Measurements from ENCODE around the gene CHRM2. TPM values are rescaled to one million over a fixed set of nuclear protein-coding genes. Genes with fewer than 3 reads are reported as not detected.

The CHRM2 gene
- total RNA-seq, 4 donors from 2014 or later = 0.49 to 5.6 TPM; not detected in 2

- no peaks in the 10 kb centered on the region for H3K27me3 ChIP-seq
- TF ChIP-seq CTCF (IDR thresholded peaks at IDR 0.05) = no peak
- DNase-seq = no peak
- H3K36me3 ChIP-seq = no peaks in the 10 kb centered on the region
- no peaks in the 10 kb centered on the region for H3K4me1 ChIP-seq
- intact Hi-C loops (cut with DNase I; ENCODE audit: low total_unique reads) = no loop called here
- H3K27ac ChIP-seq = no peak overlapping the region
- H3K4me3 ChIP-seq = no peak overlapping the region
- H3K9me3 ChIP-seq = no peaks in the 10 kb centered on the region
Measured at GRCh38 chr7:137015015-137015414, 146.6 kb downstream of the CHRM2 start.

GRCh38 chr7:137017221-137017620 lies 148.8 kb downstream of the CHRM2 start:
- Histone ChIP-seq H3K27me3 (no peaks in the 10 kb centered on the region), H3K9me3 (no peaks in the 10 kb centered on the region), H3K27ac (no peak overlapping the region), H3K4me3 (no peak overlapping the region), H3K36me3 (no peaks in the 10 kb centered on the region), H3K4me1 (no peaks in the 10 kb centered on the region)
- TF ChIP-seq POLR2A (IDR thresholded peaks at IDR 0.05) (no peak), CTCF (IDR thresholded peaks at IDR 0.05) (no peak)
- no peak for DNase-seq
- intact Hi-C loops (cut with DNase I; ENCODE audit: low total_unique reads) = no loop called here

GRCh38 chr7:137018468-137018867 lies 150.0 kb downstream of the CHRM2 start:
- no peak overlapping the region for H3K4me3 ChIP-seq
- no peak for TF ChIP-seq CTCF (IDR thresholded peaks at IDR 0.05)
- H3K27me3 ChIP-seq = no peaks in the 10 kb centered on the region
- H3K4me1 ChIP-seq = no peaks in the 10 kb centered on the region
- H3K9me3 ChIP-seq = no peaks in the 10 kb centered on the region
- DNase-seq = no peak
- H3K36me3 ChIP-seq = no peaks in the 10 kb centered on the region
- no peak overlapping the region for H3K27ac ChIP-seq
- intact Hi-C loops (cut with DNase I; ENCODE audit: low total_unique reads) = no loop called here

- H3K36me3 ChIP-seq = no peaks in the 10 kb centered on the region
- H3K27ac ChIP-seq = no peak overlapping the region
- intact Hi-C loops (cut with DNase I; ENCODE audit: low total_unique reads) = no loop called here
- H3K27me3 ChIP-seq = no peaks in the 10 kb centered on the region
- no peak for TF ChIP-seq CTCF (IDR thresholded peaks at IDR 0.05)
- TF ChIP-seq POLR2A (IDR thresholded peaks at IDR 0.05) = no peak
- DNase-seq = no peak
- no peaks in the 10 kb centered on the region for H3K4me1 ChIP-seq
- H3K9me3 ChIP-seq = no peaks in the 10 kb centered on the region
- no peak overlapping the region for H3K4me3 ChIP-seq
Measured at GRCh38 chr7:137020351-137020750, 151.9 kb downstream of the CHRM2 start.

GRCh38 chr7:137025469-137026175 lies 157.2 kb downstream of the CHRM2 start:
- no peaks in the 10 kb centered on the region for H3K27me3 ChIP-seq
- no peaks in the 10 kb centered on the region for H3K9me3 ChIP-seq
- H3K36me3 ChIP-seq = no peaks in the 10 kb centered on the region
- intact Hi-C loops (cut with DNase I; ENCODE audit: low total_unique reads) = no loop called here
- no peak overlapping the region for H3K4me3 ChIP-seq
- DNase-seq = no peak
- no peaks in the 10 kb centered on the region for H3K4me1 ChIP-seq
- no peak for TF ChIP-seq CTCF (IDR thresholded peaks at IDR 0.05)
- TF ChIP-seq POLR2A (IDR thresholded peaks at IDR 0.05) = no peak
- H3K27ac ChIP-seq = no peak overlapping the region

Measured in uterus (tissue), 4 donors.